Measurements from ENCODE around the gene ABCB8.

Gene ABCB8

DNA sequence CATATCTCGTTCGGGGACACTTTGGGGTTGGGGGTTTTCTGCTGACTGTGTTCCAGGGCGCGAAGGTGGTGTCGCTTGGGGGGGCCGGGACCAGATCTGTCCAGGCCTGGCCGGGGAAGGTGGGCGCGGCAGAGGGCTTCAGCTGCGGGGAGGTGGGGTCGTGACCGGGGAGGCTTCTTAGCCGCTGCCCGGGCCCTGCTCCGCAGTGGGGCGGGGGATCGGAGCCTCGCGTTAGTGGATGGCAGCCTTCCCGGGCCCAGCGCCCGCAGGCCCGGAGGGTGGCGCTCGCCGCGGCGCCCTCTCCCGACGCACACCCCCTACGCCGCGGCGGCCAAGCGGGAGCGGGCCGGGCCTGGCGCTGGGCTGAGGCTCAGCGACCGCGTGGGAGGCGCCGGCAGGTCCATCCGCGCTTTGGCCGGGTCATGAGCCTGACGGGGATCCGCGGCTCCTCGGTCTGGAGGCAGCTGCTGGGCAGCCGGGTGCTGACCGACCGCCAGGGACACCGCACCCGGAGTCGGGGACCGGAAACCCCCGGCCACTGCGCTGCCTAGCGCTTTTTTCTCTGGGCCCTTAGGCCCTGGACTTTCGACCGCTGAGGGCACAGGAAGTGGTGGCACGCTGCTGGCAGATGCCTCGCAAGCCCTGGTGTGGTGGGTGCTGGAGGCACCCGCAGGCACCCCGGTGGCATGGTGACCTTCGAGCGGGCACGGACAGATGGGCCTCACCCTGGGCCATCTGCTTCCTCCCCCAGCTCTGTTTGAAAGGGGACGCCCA, 59.2 kb downstream of the ABCB8 start:
- DNase-seq (ENCODE audit: low spot score) = no peak

DNA sequence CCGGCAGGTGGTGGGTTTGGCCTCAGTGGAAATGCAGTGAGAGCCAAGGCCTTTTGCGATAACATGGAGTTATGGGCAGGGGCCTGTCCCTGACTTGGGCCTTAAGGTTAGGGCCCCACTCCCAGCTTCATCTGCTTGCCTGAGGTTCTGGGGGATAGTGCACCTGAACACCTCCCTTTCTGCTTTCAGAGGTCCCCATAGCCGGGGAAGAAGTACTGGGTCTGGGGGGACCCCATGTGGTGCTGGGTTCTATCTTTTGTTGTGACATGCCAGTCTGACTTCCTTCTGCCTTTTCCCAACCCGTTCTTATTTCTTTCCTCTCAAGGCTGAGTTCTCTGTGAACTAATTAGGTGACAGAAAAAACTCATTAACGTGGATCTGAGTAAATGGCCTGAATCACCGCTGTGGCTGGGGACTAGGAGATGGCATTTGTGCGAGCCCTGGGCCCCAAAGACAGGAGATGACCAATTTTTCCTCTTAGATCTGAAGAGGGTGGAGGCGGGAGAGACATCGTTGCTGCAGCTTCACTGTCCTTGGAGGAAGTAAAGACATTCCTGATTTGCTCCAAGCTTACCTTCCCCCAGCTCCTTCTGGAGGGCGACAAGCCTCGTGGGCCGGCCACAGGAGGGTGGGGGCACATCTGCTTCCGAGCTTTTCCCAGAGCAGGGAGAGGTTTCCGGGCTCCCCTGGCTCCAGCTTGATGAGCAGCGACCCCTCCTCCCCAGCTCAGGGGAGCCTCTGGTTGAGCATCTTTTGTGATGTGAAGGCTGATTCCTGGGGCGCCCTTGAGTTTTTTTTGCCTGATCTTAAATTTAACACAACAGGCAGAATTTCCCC, 60.0 kb downstream of the ABCB8 start:
- no peak for DNase-seq (ENCODE audit: low spot score)

GRCh38 chr7:151088856-151089699, 60.8 kb downstream of the ABCB8 start:
- no peak for DNase-seq (ENCODE audit: low spot score)

DNA sequence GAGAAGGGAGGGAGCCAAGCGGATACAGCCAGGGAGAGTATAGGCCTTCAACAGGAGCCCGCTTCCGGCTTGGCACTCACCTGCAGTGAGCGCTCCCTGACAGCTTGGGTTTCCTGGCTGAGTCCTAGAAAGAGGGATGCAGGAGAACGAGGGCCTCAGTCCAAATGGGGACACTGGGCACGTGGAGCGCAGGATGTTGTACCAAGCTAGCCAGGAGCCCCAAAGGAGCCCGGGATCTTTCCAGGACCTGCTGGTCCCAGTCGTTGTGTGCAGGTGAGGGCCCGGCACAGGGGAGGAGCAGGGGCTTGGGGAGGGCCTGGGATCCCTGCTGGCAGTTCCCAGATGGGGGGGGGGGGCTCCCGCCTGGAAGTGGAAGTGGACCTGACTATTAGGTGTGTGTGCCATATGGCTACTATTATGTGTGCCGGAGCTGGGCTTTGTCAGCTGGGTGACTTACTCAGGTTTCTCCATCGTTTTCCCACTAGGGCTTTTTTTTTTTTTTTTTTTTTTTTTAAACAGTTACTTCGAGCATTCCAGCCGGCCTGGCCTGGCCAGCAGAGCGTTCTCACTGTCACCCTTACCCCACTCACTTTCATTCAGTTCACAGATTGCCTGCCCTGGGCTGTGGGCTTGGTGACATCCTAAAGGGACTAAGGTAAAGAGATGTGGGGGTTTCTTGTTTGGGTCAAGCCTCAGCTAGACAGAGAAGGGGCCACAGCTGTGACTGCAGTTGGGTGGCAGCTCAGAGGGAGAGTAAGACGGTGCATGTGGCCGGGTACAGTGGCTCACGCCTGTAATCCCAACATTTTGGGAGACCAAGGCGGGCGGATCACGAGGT, 61.9 kb downstream of the ABCB8 start:
- no peak for DNase-seq (ENCODE audit: low spot score)

GRCh38 chr7:151091003-151091402, 62.8 kb downstream of the ABCB8 start:
- DNase-seq (ENCODE audit: low spot score) = no peak

GRCh38 chr7:151091431-151091830, 63.2 kb downstream of the ABCB8 start:
- no peak for DNase-seq (ENCODE audit: low spot score)

DNA sequence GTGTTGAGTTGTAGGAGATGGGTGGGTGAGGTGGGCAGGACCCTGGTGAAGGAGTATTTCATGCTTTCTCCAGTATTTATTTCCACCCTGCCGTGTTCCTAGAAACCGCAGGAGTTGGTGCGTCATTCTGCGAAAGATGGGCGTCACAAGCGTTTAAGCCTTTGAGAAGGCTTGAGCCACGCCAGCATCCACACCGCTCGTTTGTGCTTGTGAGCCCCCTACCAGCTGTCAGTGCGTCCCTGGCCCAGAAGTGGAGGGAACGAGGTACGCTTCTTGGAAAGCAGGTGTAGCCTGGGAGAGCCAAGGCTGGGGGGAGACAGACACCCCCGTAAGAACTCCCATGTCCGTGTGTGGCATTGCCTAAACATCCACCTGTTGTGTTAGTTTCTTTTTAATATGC, 63.7 kb downstream of the ABCB8 start:
- DNase-seq (ENCODE audit: low spot score) = no peak

- DNase-seq (ENCODE audit: low spot score) = no peak
These were observed 65.5 kb downstream of the ABCB8 start for GRCh38 chr7:151093748-151094147.

DNA sequence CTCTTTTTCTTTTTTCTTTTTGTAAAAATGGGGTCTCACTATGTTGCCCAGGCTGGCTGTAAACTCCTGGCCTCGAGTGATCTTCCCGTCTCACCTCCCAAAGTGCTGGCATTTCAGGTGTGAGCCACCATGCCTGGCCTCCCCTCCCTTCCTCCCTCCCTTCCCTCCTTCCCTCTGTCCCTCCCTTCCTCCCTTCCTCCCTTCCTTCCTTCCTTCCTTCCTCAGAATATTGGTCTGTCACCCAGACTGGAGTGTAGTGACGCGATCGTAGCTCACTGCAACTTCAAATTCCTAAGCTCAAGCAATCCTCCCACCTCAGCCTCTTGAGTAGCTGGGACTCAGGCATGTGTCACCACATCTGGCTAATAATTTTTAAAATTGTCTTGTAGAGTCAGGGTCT, 66.4 kb downstream of the ABCB8 start:
- DNase-seq (ENCODE audit: low spot score) = no peak

DNA sequence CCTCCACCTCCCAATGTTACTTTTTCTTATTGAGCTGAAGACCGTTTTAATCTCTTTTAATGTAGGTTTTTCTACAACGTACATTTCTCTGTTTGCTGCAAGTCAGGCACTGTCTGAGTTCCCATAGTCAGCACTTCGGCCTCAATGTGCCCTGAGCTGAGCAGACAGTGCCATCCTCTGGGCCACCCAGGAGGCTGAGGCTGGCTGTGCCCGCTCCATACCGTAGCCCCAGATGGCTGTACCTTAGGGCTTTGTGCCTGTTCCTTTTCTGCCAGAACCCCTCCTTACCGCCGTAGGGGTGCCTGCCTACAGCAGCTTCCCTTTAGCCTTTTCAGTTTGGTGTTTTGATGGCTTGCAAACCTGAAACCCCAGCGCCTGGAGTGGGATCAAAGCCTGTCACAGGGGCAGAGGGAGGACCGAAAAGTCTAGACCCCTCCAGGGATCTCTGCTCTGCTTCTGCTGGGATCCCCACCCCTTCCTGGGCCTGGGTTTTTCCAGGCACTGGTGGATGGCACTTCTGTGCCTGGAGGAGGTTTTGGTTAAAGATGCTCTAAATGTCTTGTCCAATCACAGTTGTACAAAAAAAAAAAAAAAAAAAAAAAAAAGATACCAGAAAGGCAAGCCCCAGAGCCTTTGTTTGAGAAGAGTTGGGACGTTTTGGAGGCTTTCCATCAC, 67.0 kb downstream of the ABCB8 start:
- no peak for DNase-seq (ENCODE audit: low spot score)

DNA sequence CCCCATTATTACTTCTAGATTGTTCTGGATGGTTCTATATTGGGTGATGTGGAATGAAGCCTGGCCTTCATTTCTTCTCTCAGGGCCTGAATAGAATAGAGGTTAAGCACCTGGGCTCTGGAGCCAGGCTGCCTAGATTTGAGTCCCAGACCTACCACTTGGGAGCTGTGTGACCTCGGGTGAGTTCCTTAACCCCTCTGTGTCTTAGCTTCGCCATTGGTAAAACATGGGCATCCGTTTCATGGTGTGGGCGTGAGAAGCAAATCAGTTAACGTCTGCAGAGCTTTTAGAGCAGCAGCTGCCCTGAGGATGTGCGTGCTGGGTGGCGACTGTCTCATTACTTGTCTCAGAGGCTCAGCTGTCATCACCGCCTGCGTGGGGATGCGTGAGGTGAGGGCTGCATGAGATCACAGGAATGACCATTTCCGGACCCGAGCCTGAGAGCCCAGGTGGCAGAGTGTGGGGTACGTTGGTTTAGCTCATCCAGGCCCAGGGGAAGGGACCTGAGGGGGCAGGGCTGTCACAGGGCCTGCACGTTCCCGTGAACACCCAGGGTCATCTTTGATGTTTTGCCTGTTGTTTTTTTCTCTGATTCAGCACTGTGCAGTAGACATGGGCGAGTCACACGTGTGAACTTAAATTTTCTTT, 67.7 kb downstream of the ABCB8 start:
- no peak for DNase-seq (ENCODE audit: low spot score)
